ENCODE data around the gene CHID1. TPM values are rescaled to one million over a fixed set of nuclear protein-coding genes. Genes with fewer than 3 reads are reported as not detected.

The CHID1 gene
- total RNA-seq, 2 experiments from 2014 or later = 30.6 to 71.1 TPM

GRCh38 chr11:872799-873198, 37.8 kb downstream of the CHID1 start:
- H3K4me1 ChIP-seq (ENCODE audit: insufficient read depth, low read length, poor library complexity, severe bottlenecking) = no peaks in the 10 kb centered on the region
- TF ChIP-seq CTCF (conservative IDR thresholded peaks at IDR 0.05; ENCODE audit: low read length) (no peak), EZH2phosphoT487 (IDR thresholded peaks at IDR 0.05; ENCODE audit: borderline replicate concordance, low read depth, low read length) (no peak)
- no peaks in the 10 kb centered on the region for H4K20me1 ChIP-seq (ENCODE audit: insufficient read depth, low read length)
- no peaks in the 10 kb centered on the region for H3K79me2 ChIP-seq (ENCODE audit: insufficient read depth, low read depth, low read length)
- no peak for DNase-seq (ENCODE audit: low spot score)
- H3K4me2 ChIP-seq (ENCODE audit: low read length) = no peak overlapping the region
- peaks cover 6% of the 10 kb centered on the region; the same call in 1 of the 2 replicates for H3K36me3 ChIP-seq (ENCODE audit: insufficient read depth, low read length)
- no peak overlapping the region for H3K4me3 ChIP-seq (ENCODE audit: low read depth, low read length, poor library complexity, severe bottlenecking)
- ChIA-PET CTCF (ENCODE audit: unreplicated experiment) (no interaction called here), POLR2A (interaction anchor here (0.6 kb wide), 1 partner anchor 83 kb away, joined by 3 read pairs; the partner anchor contains the start of gene CEND1)
- H3K9me2 ChIP-seq (ENCODE audit: insufficient read depth, low read length) = no peaks in the 10 kb centered on the region
- H3K27ac ChIP-seq (ENCODE audit: low read depth, low read length, poor library complexity, severe bottlenecking) = no peak overlapping the region
- intact Hi-C loops (cut with micrococcal nuclease; ENCODE audit: unreplicated experiment) = no loop called here
- no peak overlapping the region for H2AFZ ChIP-seq (ENCODE audit: low read length)
- BruUV-seq (replicated peaks) = no TSS peak
- H3K9me3 ChIP-seq (ENCODE audit: low read length) = no peaks in the 10 kb centered on the region

- ChIA-PET CTCF (ENCODE audit: unreplicated experiment) (no interaction called here), POLR2A (no interaction called here)
- Histone ChIP-seq H3K27ac (ENCODE audit: low read depth, low read length, poor library complexity, severe bottlenecking) (no peak overlapping the region), H3K4me2 (ENCODE audit: low read length) (no peak overlapping the region), H3K36me3 (ENCODE audit: insufficient read depth, low read length) (peaks cover 5% of the 10 kb centered on the region; the same call in 1 of the 2 replicates), H4K20me1 (ENCODE audit: insufficient read depth, low read length) (no peaks in the 10 kb centered on the region), H2AFZ (ENCODE audit: low read length) (no peak overlapping the region), H3K4me3 (ENCODE audit: low read depth, low read length, poor library complexity, severe bottlenecking) (no peak overlapping the region), H3K9me3 (ENCODE audit: low read length) (no peaks in the 10 kb centered on the region), H3K4me1 (ENCODE audit: insufficient read depth, low read length, poor library complexity, severe bottlenecking) (no peaks in the 10 kb centered on the region), H3K9me2 (ENCODE audit: insufficient read depth, low read length) (no peaks in the 10 kb centered on the region), H3K79me2 (ENCODE audit: insufficient read depth, low read depth, low read length) (no peaks in the 10 kb centered on the region)
- BruUV-seq (replicated peaks) = no TSS peak
- DNase-seq (ENCODE audit: low spot score) = no peak
- intact Hi-C loops (cut with micrococcal nuclease; ENCODE audit: unreplicated experiment) = no loop called here
- TF ChIP-seq CTCF (conservative IDR thresholded peaks at IDR 0.05; ENCODE audit: low read length) = no peak
- TF ChIP-seq EZH2phosphoT487 (IDR thresholded peaks at IDR 0.05; ENCODE audit: borderline replicate concordance, low read depth, low read length) = no peak
These were observed 39.1 kb downstream of the CHID1 start for GRCh38 chr11:871472-871871.

GRCh38 chr11:870418-870817, 40.2 kb downstream of the CHID1 start:
- POLR2A ChIA-PET = interaction anchor here (0.5 kb wide), 1 partner anchor 111 kb away, joined by 4 read pairs; no protein-coding TSS in a partner anchor
- no peaks in the 10 kb centered on the region for H4K20me1 ChIP-seq (ENCODE audit: insufficient read depth, low read length)
- H3K36me3 ChIP-seq (ENCODE audit: insufficient read depth, low read length) = peaks cover 5% of the 10 kb centered on the region; the same call in 1 of the 2 replicates
- CTCF ChIA-PET (ENCODE audit: unreplicated experiment) = no interaction called here
- no peaks in the 10 kb centered on the region for H3K9me2 ChIP-seq (ENCODE audit: insufficient read depth, low read length)
- H2AFZ ChIP-seq (ENCODE audit: low read length) = no peak overlapping the region
- DNase-seq (ENCODE audit: low spot score) = no peak
- H3K79me2 ChIP-seq (ENCODE audit: insufficient read depth, low read depth, low read length) = no peaks in the 10 kb centered on the region
- no peak overlapping the region for H3K4me3 ChIP-seq (ENCODE audit: low read depth, low read length, poor library complexity, severe bottlenecking)
- intact Hi-C loops (cut with micrococcal nuclease; ENCODE audit: unreplicated experiment) = no loop called here
- no TSS peak for BruUV-seq (replicated peaks)
- H3K4me2 ChIP-seq (ENCODE audit: low read length) = no peak overlapping the region
- no peak overlapping the region for H3K27ac ChIP-seq (ENCODE audit: low read depth, low read length, poor library complexity, severe bottlenecking)
- H3K9me3 ChIP-seq (ENCODE audit: low read length) = no peaks in the 10 kb centered on the region
- H3K4me1 ChIP-seq (ENCODE audit: insufficient read depth, low read length, poor library complexity, severe bottlenecking) = no peaks in the 10 kb centered on the region
- TF ChIP-seq CTCF (conservative IDR thresholded peaks at IDR 0.05; ENCODE audit: low read length) = no peak
- no peak for TF ChIP-seq EZH2phosphoT487 (IDR thresholded peaks at IDR 0.05; ENCODE audit: borderline replicate concordance, low read depth, low read length)

Measured in OCI-LY7 (cell line).